HG03558 (cell line): ENCODE measurements around the gene PIK3C3.

Experiments
- ATAC-seq: cut with Tn5 transposase; IDR thresholded peaks from one replicate; pipeline ENCODE4 v1.9.1; 2021; ENCODE audit warnings: moderate number of reproducible peaks; ENCODE audit not compliant: unreplicated experiment; ENCODE audit errors: extremely low read depth

Gene PIK3C3

DNA sequence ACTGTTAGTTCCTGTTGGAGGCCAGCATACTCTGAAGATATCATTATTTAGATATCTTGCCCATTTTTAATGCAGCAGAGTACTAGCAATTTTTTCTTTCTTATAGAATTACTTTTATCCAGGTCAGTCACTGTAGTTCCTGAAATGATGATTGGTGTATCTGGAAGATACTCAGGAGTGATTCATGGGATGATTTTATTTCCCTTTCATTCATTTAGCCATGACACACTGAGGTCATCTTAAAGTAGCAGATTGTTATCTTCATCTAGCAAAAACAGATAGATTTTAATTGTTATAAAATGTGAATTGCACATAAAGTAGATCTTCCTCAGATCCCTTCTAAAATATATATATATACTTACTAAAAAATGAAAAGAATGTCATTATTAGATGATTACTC, 109.1 kb downstream of the PIK3C3 start:
- ATAC-seq: no peak

- ATAC-seq: no peak
Observed at GRCh38 chr18:42067518-42067917, 112.5 kb downstream of the PIK3C3 start.

DNA sequence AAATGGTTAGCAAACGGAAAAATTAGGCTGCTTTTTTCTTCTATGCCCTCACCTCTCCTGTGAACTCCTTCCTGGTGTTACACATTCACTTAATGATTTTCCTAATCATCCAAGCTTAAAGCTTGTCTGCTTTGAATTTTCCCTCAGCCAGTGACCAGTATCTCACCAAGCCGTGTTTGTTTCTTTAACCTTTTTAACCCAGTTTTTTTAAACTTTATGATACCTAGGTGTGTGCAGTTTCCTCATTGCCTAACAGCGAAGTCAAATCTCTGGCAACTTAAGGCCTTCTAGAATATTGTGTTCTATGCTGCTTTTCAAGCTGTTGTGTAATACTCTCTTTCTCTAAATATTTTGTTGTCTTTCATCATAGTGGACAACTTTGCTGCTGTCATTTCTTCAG, 113.0 kb downstream of the PIK3C3 start:
- no peak for ATAC-seq

DNA sequence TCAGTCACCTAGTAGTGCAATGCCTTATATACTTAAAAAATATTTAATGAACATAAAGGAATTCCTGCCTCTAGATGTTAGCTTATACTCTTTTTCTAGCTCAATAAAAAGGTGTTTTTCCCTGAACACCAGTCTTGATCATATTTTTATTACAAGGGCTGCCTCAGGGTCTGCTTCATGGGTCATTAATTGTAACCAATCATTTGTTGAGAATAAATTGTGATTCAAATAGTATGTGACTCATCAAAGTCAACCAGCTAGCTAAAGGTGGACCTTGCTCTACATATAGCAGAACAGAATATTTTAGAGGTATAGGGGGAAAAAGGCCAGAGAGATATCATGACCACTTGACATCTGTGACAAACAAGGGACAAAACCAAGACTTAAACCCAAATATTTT, 114.0 kb downstream of the PIK3C3 start:
- ATAC-seq: no peak

DNA sequence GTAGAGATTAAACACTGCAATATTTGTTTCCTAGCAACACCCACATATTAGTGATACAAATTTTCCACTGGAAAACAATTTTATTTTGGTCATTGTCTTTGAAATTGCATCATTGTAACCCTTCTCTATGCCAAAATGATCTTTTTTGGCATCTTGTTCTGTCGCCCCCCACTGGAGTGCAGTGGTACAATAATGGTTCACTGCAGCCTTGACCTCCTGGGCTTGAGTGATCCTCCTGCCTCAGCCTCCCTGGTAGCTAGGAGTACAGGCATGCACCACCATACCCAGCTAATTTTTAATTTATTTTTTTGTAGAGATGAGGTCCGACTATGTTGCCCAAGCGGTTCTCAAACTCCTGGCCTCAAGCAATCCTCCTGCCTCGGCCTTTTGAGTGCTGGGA, 117.4 kb downstream of the PIK3C3 start:
- no peak for ATAC-seq

DNA sequence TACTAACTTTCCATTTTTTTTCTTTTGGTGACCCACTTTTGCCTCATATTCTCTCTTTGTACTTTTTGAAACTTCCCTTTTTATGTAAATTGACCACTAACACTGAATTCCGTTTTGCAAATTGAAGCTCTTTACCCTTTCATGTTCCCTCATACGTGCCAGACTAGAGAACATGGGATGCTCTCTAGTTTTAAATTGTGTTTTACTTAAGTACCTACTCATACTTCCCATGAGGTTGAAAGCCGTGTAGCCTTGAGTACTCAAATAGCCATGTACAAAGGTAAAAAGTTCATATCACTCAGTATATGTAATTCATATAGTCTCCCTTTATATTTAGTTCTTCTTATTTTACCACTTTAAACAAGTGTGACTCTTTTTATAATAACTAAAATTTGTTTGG, 119.7 kb downstream of the PIK3C3 start:
- no peak for ATAC-seq

DNA sequence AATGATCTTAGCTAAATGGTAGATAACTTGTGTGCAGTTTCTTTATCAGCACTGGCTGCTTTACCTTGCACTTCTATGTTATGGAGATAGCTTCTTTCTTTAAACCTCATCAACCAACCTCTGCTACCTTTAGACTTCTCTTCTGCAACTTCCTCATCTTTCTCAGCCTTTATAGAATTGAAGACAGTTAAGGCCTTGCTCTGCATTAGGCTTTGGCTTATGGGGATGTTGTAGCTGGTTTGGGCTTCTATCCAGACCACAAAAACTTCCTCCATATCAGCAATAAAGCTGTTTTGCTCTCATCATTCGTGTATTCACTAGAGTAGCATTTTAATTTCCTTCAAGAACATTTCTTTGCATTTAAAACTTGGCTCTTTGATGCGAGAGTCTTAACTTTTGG, 123.7 kb downstream of the PIK3C3 start:
- no peak for ATAC-seq

DNA sequence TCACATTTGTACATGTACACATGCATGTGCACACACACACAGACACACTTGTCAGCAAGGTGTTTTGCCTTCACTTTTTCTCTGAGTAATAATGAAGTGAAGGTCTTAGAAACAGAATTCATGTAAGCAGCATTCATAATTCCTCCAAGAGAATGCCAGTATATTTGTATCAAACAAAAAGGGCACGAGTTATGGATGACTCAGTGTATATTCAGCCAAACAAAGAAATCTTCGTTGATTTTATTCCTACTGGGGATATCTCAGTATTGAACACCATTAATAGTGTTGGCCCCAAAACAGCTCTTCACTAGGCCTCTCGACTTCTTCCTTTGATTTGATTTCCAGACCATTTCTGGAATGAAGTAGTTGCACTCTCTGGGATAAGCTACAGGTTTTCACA, 125.3 kb downstream of the PIK3C3 start:
- no peak for ATAC-seq

- ATAC-seq: no peak
Observed at GRCh38 chr18:42082415-42083234, 127.6 kb downstream of the PIK3C3 start.

- ATAC-seq: no peak
Observed at GRCh38 chr18:42086288-42086687, 131.3 kb downstream of the PIK3C3 start.

DNA sequence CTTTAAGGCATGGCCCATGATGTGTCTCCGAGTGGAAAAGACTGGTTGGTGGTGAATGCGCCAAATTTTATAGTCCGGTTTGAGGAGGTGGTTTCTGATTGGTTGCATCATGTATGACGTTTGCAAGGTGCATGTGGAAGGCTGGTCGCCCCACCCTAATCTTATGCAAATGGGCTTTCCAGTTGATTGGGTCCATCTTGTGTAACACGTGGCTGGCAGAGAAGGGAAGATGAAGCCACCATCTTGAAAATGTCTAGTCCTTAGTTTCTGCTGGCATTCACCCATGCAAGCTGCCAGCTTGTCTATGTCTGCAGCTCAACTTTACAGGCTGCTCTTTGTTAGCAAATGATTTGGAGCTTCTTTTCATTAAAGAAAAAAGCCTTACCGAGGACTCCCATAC, 132.2 kb downstream of the PIK3C3 start:
- ATAC-seq: no peak

DNA sequence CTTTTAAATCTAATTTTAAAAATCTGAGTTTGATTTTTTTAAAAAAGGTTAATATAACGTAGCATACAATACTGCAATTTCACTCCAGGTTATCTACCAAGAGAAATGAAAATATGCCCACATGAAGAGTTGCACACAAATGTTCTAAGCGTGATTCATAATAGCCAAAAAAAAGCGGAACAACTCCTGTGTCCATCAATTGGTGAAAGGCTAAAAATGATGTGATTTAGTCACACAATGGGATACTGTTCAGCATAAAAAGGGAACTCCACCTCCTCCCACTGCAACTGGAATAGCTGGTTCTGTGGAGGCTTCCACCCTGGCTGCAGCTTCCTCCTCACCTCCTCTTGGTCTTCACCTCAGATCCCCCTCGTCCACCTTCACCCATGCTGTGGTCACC, 132.8 kb downstream of the PIK3C3 start:
- ATAC-seq: no peak

DNA sequence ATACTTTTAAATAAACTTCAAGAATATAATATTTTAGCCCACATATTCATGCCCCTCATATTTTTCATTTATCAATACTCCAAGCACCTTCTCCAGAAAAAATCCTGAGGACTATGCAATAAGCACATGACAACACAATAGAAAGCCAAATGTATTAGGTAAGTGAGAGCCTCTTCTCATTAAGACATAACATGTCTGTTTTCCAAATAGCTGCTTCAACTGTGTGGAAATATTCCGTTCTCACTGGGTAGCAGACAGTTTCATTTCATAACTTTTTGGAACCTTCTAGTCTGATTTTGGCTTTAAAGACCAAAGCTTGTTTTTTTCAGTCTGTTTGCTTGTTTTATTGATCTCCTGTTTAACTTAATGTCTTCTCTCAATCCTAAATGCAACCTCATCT, 137.8 kb downstream of the PIK3C3 start:
- no peak for ATAC-seq

DNA sequence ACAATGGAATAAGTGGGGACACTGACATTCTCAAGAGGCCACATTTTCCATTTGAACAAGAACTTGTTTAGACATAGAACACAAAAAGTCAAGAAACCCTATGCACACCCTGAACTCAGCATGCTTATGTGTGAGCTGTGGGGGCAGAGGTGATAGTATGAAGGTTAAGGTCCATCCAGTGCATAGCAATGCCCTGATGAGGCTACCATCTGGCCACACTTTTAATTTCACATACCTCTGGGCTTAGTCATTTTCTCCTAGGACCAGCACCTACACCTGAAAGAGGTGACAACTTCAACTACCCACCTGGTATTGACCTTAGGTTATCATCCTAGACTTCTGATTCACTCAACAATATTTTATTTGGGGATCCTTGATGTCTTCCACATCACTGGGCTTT, 139.8 kb downstream of the PIK3C3 start:
- no peak for ATAC-seq

GRCh38 chr18:42095732-42096377, 140.8 kb downstream of the PIK3C3 start:
- ATAC-seq: no peak

DNA sequence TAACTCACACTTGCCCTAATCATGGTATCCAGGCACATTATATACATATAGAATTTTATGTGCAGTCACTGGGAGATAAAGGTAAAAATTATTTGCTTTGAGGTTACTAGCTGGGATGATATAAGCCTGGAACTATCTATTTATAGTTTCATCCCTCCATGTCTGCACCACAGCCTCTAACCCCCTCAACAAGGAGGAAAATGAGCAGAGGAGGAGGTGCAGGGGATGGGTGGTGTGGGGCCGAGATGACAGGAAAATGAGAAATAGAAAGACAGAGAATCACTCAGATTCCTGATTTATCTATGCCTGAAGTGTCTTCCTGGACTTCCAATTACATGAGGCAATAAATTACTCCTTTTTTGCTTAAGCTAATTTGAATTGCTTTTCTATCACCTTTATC, 145.2 kb downstream of the PIK3C3 start:
- no peak for ATAC-seq

- no peak for ATAC-seq
Observed at GRCh38 chr18:42100911-42101310, 145.9 kb downstream of the PIK3C3 start.

GRCh38 chr18:42105394-42105793, 150.4 kb downstream of the PIK3C3 start:
- ATAC-seq: no peak

DNA sequence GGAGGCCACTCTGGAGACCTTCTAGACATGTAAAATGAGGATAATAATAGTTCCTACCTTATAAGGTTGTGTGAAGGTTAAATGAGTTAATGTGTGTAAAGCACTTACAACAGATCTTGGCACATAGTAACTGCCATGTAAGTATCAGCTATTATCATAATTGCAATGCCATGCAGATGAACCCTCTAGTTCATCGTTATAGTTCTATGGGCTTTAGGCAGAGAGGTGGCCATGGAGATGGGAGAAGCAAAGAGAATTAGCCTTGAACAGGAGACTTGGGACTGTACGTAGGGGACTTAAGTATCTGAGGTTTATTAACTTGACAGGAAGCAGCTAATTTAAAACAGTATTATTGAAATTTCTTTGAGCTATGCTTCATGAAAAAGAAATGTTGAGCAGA, 151.8 kb downstream of the PIK3C3 start:
- no peak for ATAC-seq

GRCh38 chr18:42107287-42107686, 152.3 kb downstream of the PIK3C3 start:
- no peak for ATAC-seq

DNA sequence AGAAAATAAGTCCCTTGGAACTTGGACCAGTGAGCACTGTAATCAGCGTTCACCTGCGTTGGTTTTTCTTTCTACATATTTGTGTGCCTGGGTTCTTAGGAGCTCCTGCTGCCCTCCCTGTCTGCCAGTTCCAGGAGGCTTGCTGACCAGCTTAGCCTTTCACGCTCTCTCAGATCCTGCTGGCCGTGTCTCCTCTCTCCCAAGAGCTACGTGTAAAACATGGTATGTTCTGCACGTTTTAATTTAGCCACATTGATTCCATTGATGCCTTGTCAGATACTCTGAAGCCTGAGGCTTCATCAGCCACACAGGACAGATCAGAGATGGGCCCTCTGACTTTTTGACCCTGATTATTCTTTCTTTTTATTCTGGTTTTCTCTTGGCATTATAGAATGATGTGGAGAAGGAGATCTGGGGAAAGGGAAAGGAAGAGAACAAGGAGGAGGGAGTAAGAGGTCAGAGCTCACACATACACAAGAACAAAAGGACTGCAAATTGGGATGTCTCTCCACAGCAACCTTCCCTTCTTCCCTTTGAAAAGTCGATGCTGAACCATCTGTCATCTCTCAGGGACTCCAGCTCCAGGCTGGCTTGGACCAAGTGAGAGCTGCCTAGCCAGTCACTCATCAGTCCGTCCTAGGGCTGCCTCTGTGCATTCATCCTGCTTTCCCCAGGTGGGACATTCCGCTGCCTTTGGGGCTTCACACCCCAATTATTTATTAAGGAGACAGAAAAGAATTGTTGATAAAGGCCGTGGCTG, 152.8 kb downstream of the PIK3C3 start:
- ATAC-seq: no peak
